ENCODE results near the gene SSRP1. TPM values are rescaled to one million over a fixed set of nuclear protein-coding genes. Genes with fewer than 3 reads are reported as not detected.

The SSRP1 gene
- total and polyA plus RNA-seq, 2 of the 13 experiments (the other 11 are each of a cell fraction or from before 2014, with no cell fraction given), result 93.6 to 129 TPM

DNA sequence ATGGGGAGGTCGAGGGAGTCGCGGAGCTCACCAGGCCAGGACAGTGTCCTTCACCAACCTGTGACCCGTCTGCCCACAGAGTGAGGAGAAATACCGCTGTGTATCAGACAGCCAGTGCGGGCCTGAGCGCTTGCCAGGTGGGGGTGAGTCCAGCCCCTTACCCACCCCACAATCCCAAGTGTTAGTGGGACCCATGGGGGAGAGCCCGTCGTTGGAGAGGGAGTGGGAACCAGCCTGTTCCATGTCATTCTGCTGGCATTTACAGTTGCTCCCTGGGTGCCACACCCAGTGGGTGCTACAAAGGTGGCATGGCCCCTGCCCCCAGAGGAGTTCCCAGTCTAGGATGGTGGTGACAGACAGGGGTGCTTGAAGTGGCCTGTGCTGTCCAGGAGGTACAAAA, 11.6 kb upstream of the SSRP1 start:
- ATAC-seq, result no peak
- no peak overlapping the region for H3K9ac ChIP-seq (ENCODE audit: insufficient read depth, low read depth, low read length)
- no peaks in the 10 kb centered on the region for H4K20me1 ChIP-seq (ENCODE audit: insufficient read depth, low read length)
- BruUV-seq (replicated peaks), result no TSS peak
- no peak for FAIRE-seq
- H3K9me3 ChIP-seq (ENCODE audit: low read length), result no peaks in the 10 kb centered on the region
- ChIA-PET POLR2A (no interaction called here), CTCF (ENCODE audit: low intra/inter-chr PET ratio, low total read pairs) (no interaction called here)
- in situ Hi-C loops (cut with HindIII; ENCODE audit: extremely low pct_ligation_motif_present, low pct_unique_long_range_greater_than_20kb), result loop anchor here (5.0 to 10.0 kb wide), 4 partner anchors 110 to 295 kb away; partner anchors contain the start of genes TIMM10 and UBE2L6
- H3K27ac ChIP-seq (ENCODE audit: extremely low read length, insufficient read depth, low read length), result no peak overlapping the region
- H3K36me3 ChIP-seq (replicated peaks in 1 of 2; ENCODE audit: control insufficient read depth in 1 of 2, insufficient read depth in 2 of 2, low read length in 2 of 2), result no peaks in the 10 kb centered on the region
- intact Hi-C loops (cut with micrococcal nuclease; ENCODE audit: unreplicated experiment), result loop anchor here (5.0 to 10.0 kb wide), 2 partner anchors 70 to 213 kb away; no protein-coding TSS in a partner anchor
- peaks cover 53% of the 10 kb centered on the region for H3K4me1 ChIP-seq (ENCODE audit: insufficient read depth, low read length)
- H3K79me2 ChIP-seq (ENCODE audit: insufficient read depth, low read length), result no peaks in the 10 kb centered on the region
- no peak for TF ChIP-seq ZNF670 (CRISPR knock-in tag; IDR thresholded peaks at IDR 0.05; ENCODE audit: borderline replicate concordance)
- TF ChIP-seq ZNF549 (CRISPR knock-in tag; IDR thresholded peaks at IDR 0.05), result no peak
- no peak for TF ChIP-seq ZIK1 (CRISPR knock-in tag; IDR thresholded peaks at IDR 0.05; ENCODE audit: borderline replicate concordance, low read depth)
- no peak for TF ChIP-seq ZNF678 (CRISPR knock-in tag; IDR thresholded peaks at IDR 0.05)
- TF ChIP-seq ZNF335 (CRISPR knock-in tag; IDR thresholded peaks at IDR 0.05), result no peak
- TF ChIP-seq ZNF768 (CRISPR knock-in tag; IDR thresholded peaks at IDR 0.05), result no peak
- no peak for TF ChIP-seq KLF9 (CRISPR knock-in tag; IDR thresholded peaks at IDR 0.05; ENCODE audit: low read depth)
- no peak for TF ChIP-seq ZNF577 (CRISPR knock-in tag; IDR thresholded peaks at IDR 0.05; ENCODE audit: borderline replicate concordance, low read depth)
- no peak for TF ChIP-seq SP5 (CRISPR knock-in tag; IDR thresholded peaks at IDR 0.05; ENCODE audit: borderline replicate concordance, low read depth)
- TF ChIP-seq KLF12 (CRISPR knock-in tag; IDR thresholded peaks at IDR 0.05; ENCODE audit: borderline replicate concordance), result no peak
- TF ChIP-seq, protein P1, sequence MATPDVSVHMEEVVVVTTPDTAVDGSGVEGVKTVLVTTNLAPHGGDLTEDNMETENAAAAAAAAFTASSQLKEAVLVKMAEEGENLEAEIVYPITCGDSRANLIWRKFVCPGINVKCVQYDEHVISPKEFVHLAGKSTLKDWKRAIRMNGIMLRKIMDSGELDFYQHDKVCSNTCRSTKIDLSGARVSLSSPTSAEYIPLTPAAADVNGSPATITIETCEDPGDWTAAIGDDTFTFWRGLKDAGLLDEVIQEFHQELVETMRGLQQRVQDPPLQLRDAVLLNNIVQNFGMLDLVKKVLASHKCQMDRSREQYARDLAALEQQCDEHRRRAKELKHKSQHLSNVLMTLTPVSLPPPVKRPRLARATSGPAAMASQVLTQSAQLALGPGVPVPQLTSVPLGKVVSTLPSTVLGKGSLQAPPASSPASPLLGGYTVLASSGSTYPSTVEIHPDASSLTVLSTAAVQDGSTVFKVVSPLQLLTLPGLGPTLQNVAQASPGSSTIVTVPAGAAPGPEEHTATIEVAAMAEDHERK (CRISPR knock-in tag; IDR thresholded peaks at IDR 0.05; ENCODE audit: low read depth), result no peak
- TF ChIP-seq SRSF9 (IDR thresholded peaks at IDR 0.05; ENCODE audit: borderline replicate concordance, insufficient read depth, low read depth, low read length, poor library complexity, severe bottlenecking), result no peak
- TF ChIP-seq SMAD9 (CRISPR knock-in tag; IDR thresholded peaks at IDR 0.05), result no peak
- no peak for TF ChIP-seq ZNF543 (CRISPR knock-in tag; IDR thresholded peaks at IDR 0.05)
- TF ChIP-seq KDM5B (CRISPR knock-in tag; IDR thresholded peaks at IDR 0.05; ENCODE audit: borderline replicate concordance), result no peak
- TF ChIP-seq AKAP8 (CRISPR knock-in tag; IDR thresholded peaks at IDR 0.05), result no peak
- TF ChIP-seq ZNF629 (CRISPR knock-in tag; conservative IDR thresholded peaks at IDR 0.05), result no peak
- no peak for TF ChIP-seq POGZ (CRISPR knock-in tag; IDR thresholded peaks at IDR 0.05)
- TF ChIP-seq SSRP1 (CRISPR knock-in tag; IDR thresholded peaks at IDR 0.05), result no peak
- H3K27me3 ChIP-seq (ENCODE audit: control insufficient read depth in 1 of 2, insufficient read depth in 2 of 2, low read length in 2 of 2), result peaks cover 1 to 22% of the 10 kb centered on the region in 2 experiments; a peak in 4 of 5 replicates
- no peak overlapping the region for H3K4me2 ChIP-seq (ENCODE audit: low read depth, low read length)
- H3K4me3 ChIP-seq (replicated peaks in 1 of 3; ENCODE audit: insufficient read depth in 1 of 3, low read depth in 2 of 3, low read length in 3 of 3), result no peak overlapping the region
- no peak overlapping the region for H2AFZ ChIP-seq (ENCODE audit: low read length)
- no peak for DNase-seq (ENCODE audit: low spot score)
- whole genome bisulfite sequencing (ENCODE audit: low lambda C conversion rate), result 37% methylated on average over 6 of the region's 9 CpGs

Measured in HepG2 (cell line).